Measurements from ENCODE around the gene CEP164. TPM values are rescaled to one million over a fixed set of nuclear protein-coding genes. Genes with fewer than 3 reads are reported as not detected.

CEP164 gene
- total RNA-seq, 1 donor from 2014 or later: 28.8 TPM

DNA sequence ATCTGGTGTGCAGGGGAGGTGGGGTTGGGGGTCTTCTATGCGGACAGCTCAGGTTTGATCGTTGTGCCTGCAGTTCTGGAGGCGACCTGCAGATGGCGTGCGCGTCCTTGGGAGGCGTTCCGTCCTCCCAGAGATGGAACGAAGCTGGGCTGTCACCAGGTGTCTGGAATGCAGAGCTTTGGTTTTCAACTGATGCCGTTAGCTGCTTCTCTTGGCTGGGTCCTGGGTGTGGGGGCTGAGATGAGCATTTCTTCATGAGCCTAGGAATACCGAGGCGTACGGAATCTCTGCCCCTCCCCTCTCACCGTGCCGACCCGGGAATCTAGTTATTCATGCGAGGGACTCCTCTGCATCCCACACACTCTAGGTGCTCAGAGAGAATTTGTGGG, 98.6 kb downstream of the CEP164 start:
- H3K4me3 ChIP-seq (ENCODE audit: low read depth, low read length): no peak overlapping the region
- no peaks in the 10 kb centered on the region for H3K36me3 ChIP-seq (ENCODE audit: control insufficient read depth, insufficient read depth, low read length)
- TF ChIP-seq, protein P1, sequence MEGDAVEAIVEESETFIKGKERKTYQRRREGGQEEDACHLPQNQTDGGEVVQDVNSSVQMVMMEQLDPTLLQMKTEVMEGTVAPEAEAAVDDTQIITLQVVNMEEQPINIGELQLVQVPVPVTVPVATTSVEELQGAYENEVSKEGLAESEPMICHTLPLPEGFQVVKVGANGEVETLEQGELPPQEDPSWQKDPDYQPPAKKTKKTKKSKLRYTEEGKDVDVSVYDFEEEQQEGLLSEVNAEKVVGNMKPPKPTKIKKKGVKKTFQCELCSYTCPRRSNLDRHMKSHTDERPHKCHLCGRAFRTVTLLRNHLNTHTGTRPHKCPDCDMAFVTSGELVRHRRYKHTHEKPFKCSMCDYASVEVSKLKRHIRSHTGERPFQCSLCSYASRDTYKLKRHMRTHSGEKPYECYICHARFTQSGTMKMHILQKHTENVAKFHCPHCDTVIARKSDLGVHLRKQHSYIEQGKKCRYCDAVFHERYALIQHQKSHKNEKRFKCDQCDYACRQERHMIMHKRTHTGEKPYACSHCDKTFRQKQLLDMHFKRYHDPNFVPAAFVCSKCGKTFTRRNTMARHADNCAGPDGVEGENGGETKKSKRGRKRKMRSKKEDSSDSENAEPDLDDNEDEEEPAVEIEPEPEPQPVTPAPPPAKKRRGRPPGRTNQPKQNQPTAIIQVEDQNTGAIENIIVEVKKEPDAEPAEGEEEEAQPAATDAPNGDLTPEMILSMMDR (IDR thresholded peaks at IDR 0.05; ENCODE audit: insufficient read depth, low read length, poor library complexity, severe bottlenecking): peak; percentile 99
- no peak for DNase-seq (ENCODE audit: low read depth)
- H3K27me3 ChIP-seq (ENCODE audit: control insufficient read depth, insufficient read depth, low read length): peaks cover 12% of the 10 kb centered on the region

DNA sequence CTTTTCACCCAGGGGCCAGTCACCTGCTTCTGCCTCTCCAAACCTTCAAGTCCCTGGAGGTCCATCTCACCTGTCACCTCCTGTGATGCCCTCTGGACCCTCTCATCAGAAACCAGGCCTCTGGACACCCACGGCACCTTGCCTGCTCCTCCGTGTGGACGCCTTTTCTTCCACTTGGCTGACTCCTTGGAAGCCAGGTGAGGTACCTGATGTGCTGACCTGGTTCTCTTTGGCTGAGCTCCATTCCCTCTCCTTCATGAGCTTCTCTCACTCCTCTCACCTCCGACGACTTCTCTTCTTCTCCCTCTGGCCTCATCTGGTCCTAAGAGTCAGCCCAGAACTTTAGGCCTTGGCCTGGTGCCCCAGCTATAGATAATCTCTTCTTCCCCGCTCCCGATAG, 99.3 kb downstream of the CEP164 start:
- TF ChIP-seq, protein P1 (IDR thresholded peaks at IDR 0.05; ENCODE audit: insufficient read depth, low read length, poor library complexity, severe bottlenecking): no peak
- H3K4me3 ChIP-seq (ENCODE audit: low read depth, low read length): no peak overlapping the region
- peaks cover 14% of the 10 kb centered on the region for H3K27me3 ChIP-seq (ENCODE audit: control insufficient read depth, insufficient read depth, low read length)
- H3K36me3 ChIP-seq (ENCODE audit: control insufficient read depth, insufficient read depth, low read length): no peaks in the 10 kb centered on the region
- DNase-seq (ENCODE audit: low read depth): no peak

DNA sequence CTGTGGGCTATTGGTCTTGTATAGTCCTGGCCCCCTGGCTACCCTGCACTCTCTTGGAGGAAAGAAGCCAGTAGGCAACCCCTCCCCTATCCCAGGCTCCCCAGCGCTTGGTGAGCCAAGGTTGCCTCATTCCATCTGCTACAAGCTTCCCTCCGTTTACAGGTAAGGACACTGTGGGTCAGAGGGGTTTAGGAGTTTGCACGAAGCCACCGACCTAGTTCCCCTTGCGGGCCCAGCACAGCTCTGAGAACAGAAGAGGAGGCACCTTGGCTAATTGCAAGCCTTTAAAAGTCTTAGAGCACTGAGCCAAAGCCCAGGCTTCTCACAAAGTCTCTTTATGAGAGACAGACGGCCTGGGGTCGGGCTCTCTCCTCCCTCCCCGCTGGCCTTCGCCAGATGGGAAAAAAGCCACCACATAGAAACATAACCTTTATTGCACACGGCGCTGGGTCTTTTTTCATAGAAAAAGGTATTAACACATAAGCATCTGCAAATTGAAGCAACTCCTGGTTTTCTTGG, 99.8 kb downstream of the CEP164 start:
- Histone ChIP-seq H3K36me3 (ENCODE audit: control insufficient read depth, insufficient read depth, low read length) (no peaks in the 10 kb centered on the region), H3K27me3 (ENCODE audit: control insufficient read depth, insufficient read depth, low read length) (peaks cover 14% of the 10 kb centered on the region), H3K4me3 (ENCODE audit: low read depth, low read length) (no peak overlapping the region)
- DNase-seq (ENCODE audit: low read depth): no peak
- TF ChIP-seq, protein P1 (IDR thresholded peaks at IDR 0.05; ENCODE audit: insufficient read depth, low read length, poor library complexity, severe bottlenecking): no peak

DNA sequence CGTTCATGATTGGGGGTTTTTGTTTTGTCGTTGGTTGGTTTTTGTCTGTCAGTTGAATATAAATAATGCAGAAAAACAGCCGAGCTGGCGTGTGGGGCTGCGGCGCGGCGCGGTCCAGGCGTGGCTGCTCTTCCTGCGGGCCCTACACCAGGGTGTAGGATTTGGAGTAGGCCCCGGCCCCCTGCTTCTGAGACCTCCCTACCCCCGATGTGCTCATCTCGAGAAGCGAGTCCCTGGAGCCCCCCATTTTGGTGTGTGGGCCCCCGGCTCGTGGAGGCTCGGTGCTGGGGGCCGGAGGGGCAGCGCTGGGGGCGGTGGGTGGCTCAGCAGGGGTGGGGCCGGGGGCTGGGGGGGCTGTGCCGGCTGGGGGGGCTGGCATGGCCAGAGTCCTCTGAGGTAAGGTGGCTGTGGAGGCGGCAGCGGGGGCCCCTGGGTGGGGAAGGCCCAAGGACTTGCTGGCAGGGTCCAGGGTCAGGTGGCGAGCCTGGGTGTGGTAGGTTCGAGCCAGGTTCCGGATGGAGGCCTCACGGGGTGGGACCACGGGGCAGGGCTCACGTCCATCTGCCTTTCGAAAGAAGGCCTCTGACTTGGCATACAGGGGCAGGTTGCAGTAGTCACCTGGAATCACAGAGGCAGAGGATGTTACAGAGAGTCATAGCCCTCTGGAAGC, 100.7 kb downstream of the CEP164 start:
- Histone ChIP-seq H3K27me3 (ENCODE audit: control insufficient read depth, insufficient read depth, low read length) (peaks cover 14% of the 10 kb centered on the region), H3K4me3 (ENCODE audit: low read depth, low read length) (no peak overlapping the region), H3K36me3 (ENCODE audit: control insufficient read depth, insufficient read depth, low read length) (no peaks in the 10 kb centered on the region)
- DNase-seq (ENCODE audit: low read depth): no peak
- TF ChIP-seq, protein P1 (IDR thresholded peaks at IDR 0.05; ENCODE audit: insufficient read depth, low read length, poor library complexity, severe bottlenecking): no peak

DNA sequence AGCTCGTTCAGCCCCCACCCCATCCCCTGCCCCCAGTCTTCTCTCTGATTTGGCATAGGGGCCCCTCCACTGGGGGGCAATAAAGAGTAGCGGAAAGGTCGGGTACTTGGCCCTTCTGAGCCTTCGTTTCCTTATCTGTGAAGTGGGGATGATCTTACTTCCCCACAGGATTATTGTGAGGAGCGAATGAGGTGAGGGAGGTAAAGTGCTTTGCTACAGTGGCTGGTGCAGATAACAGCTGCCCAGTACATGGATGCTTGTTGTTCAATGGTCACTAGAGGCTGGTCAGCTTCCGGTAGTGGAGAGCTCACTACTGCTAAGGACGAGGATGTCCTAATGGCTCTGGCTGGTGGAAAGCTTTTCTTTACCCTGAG, 101.2 kb downstream of the CEP164 start:
- Histone ChIP-seq H3K36me3 (ENCODE audit: control insufficient read depth, insufficient read depth, low read length) (no peaks in the 10 kb centered on the region), H3K4me3 (ENCODE audit: low read depth, low read length) (no peak overlapping the region), H3K27me3 (ENCODE audit: control insufficient read depth, insufficient read depth, low read length) (peaks cover 14% of the 10 kb centered on the region)
- DNase-seq (ENCODE audit: low read depth): no peak
- TF ChIP-seq, protein P1 (IDR thresholded peaks at IDR 0.05; ENCODE audit: insufficient read depth, low read length, poor library complexity, severe bottlenecking): no peak

Data from kidney epithelial cell (primary cell).